Hepatocyte (in vitro differentiated cells): ENCODE data around the gene CDHR1. TPM values are rescaled to one million over a fixed set of nuclear protein-coding genes. Genes with fewer than 3 reads are reported as not detected.

ENCODE experiments used
- DNase-seq: peaks from one replicate; pipeline ENCODE4 v3.0.0-alpha.2; 2016; ENCODE audit warnings: low spot score
- H2AFZ ChIP-seq: fragments of 200-600 bp; sonication (generic); 2 replicates; pipeline ENCODE4 v1.6.0; 2016; ENCODE audit warnings: antibody characterized with exemption, mild to moderate bottlenecking
- H3K27ac ChIP-seq: fragments of 200-600 bp; sonication (generic); 2 replicates; pipeline ENCODE4 v1.5.1; 2016; ENCODE audit warnings: mild to moderate bottlenecking
- H3K27me3 ChIP-seq: fragments of 200-600 bp; sonication (generic); 2 replicates; pipeline ENCODE4 v1.6.1; 2016
- H3K36me3 ChIP-seq: fragments of 200-600 bp; sonication (generic); replicated peaks from 2 replicates; pipeline ENCODE4 v1.5.1; 2016; ENCODE audit warnings: low read depth; ENCODE audit not compliant: insufficient read depth
- H3K4me1 ChIP-seq: fragments of 200-600 bp; sonication (generic); 2 replicates; pipeline ENCODE4 v1.5.1; 2016; ENCODE audit warnings: mild to moderate bottlenecking, moderate library complexity; ENCODE audit not compliant: insufficient read depth
- H3K4me2 ChIP-seq: fragments of 200-600 bp; sonication (generic); 2 replicates; pipeline ENCODE4 v1.6.0; 2016
- H3K4me3 ChIP-seq: fragments of 200-600 bp; sonication (generic); 2 replicates; pipeline ENCODE4 v1.5.1; 2016; ENCODE audit warnings: mild to moderate bottlenecking
- H3K79me2 ChIP-seq: fragments of 200-600 bp; sonication (generic); 2 replicates; pipeline ENCODE4 v1.6.0; 2017; ENCODE audit warnings: mild to moderate bottlenecking
- H3K9me2 ChIP-seq: fragments of 200-600 bp; sonication (generic); replicated peaks from 2 replicates; pipeline ENCODE4 v1.6.0; 2017; ENCODE audit warnings: mild to moderate bottlenecking; ENCODE audit not compliant: insufficient read depth
- H3K9me3 ChIP-seq: fragments of 200-600 bp; sonication (generic); 2 replicates; pipeline ENCODE4 v1.5.1; 2016; ENCODE audit warnings: low read depth, mild to moderate bottlenecking
- H4K20me1 ChIP-seq: fragments of 200-600 bp; sonication (generic); 2 replicates; pipeline ENCODE4 v1.6.0; 2016; ENCODE audit warnings: mild to moderate bottlenecking; ENCODE audit not compliant: insufficient read depth, poor library complexity, severe bottlenecking
- EZH2 ChIP-seq: fragments of 200-600 bp; sonication (generic); IDR thresholded peaks from 2 replicates; pipeline ENCODE4 v1.6.1; 2016; ENCODE audit warnings: antibody characterized with exemption, mild to moderate bottlenecking, borderline replicate concordance
- EZH2phosphoT487 ChIP-seq: fragments of 200-600 bp; sonication (generic); IDR thresholded peaks from one replicate; pipeline ENCODE4 v1.6.1; 2018; ENCODE audit warnings: antibody characterized with exemption, mild to moderate bottlenecking, low read depth, moderate library complexity; ENCODE audit not compliant: unreplicated experiment, severe bottlenecking
- WGBS: methylation state at CpG from one replicate; pipeline ENCODE4 v1.1.6; 2016; ENCODE audit warnings: low lambda C conversion rate; ENCODE audit errors: missing lambda C conversion rate; 5-methylcytosine and 5-hydroxymethylcytosine counted together
- polyA plus RNA-seq: library from polyadenylated mRNA; unstranded; fragments of >200 nt; fragmentation: Nextera tagmentation; extraction: Ambion mirVana; gene quantifications from 2 replicates; pipeline ENCODE4 v1.2.1, GENCODE V29; 2016
- total RNA-seq: library from RNA; depleted of rRNA; stranded (reverse); fragments of >200 nt; gene quantifications from 2 replicates; pipeline ENCODE4 v1.2.3, GENCODE V29; 2014
- TF ChIP-seq, protein P1 (sequence below): fragments of 200-600 bp; sonication (generic); IDR thresholded peaks from 2 replicates; pipeline ENCODE4 v1.5.1; 2016; ENCODE audit warnings: antibody characterized with exemption, mild to moderate bottlenecking; ENCODE audit not compliant: poor library complexity

Gene CDHR1
- total and polyA plus RNA-seq, 2 experiments from 2014 or later = 0.03 TPM; not detected in 1

DNA sequence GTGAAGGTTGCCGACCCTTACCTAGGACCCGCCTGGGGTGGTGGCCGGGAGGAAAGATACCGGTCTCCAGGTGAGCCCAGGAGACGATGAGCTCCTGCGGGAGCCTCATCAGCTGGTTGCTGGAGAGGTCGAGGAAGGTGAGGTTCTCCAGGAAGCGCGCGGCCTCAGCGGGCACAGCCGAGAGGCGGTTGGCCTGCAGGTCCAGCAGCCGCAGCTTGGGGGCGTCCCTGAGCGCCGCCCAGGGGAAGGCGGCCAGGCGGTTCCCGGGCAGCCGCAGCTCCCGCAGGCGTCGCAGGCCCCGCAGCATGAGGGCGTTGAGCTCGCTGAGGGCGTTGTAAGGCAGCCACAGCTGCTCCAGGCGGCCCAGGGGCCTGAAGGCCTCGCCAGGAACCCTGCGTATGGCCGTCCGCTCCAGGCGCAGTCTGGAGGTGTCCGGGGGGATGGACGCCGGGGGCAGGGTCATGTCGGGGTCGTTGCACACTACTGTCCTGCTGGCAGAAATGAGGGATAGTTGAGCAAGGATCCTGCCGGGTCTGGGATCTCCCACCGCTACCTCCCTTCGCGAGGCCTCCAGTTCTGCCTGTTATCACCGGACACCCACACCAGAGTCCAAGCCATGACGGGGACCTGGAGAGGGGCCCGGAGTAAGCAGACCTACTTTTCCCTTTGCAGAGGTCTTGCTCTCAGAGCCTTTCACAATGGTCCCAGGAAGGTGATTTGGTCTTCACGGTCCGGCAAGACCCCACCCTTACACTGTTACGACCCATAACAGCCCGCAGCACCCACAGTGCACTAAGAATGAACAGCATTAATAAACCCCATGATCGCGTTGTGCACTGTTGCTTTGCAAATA lies 43.1 kb downstream of the CDHR1 start:
- no peak overlapping the region for H3K27ac ChIP-seq
- H3K4me1 ChIP-seq = no peaks in the 10 kb centered on the region
- no peaks in the 10 kb centered on the region for H3K9me3 ChIP-seq
- H2AFZ ChIP-seq = no peak overlapping the region
- H3K36me3 ChIP-seq = no peaks in the 10 kb centered on the region
- no peaks in the 10 kb centered on the region for H4K20me1 ChIP-seq
- H3K4me3 ChIP-seq = no peak overlapping the region
- H3K9me2 ChIP-seq = no peaks in the 10 kb centered on the region
- WGBS = 52% methylated on average over 44 of the region's 52 CpGs
- H3K4me2 ChIP-seq = no peak overlapping the region
- DNase-seq = no peak
- peaks cover 15% of the 10 kb centered on the region for H3K27me3 ChIP-seq
- no peaks in the 10 kb centered on the region for H3K79me2 ChIP-seq
- no peak for TF ChIP-seq EZH2

DNA sequence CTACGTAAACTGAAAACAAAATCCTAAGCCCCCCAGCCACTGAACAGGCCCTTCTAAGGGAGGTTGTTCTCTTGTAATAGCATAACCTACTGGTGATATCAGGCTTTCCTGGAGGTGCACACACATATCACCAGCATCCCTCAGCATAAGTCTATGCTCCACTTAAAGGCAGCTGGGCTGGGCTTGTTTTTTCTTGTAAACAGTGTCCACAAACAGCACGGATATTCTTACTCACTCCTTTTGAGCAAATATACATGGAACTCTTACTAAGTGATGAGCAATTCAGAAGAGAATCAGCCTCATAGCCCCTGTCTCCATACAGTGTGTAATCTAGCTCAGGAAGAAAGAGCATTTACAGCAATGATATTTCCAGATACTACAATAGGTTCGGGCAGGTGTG lies 44.6 kb downstream of the CDHR1 start:
- 90% methylated on average over 3 of the region's 3 CpGs for WGBS
- Histone ChIP-seq H3K79me2 (no peaks in the 10 kb centered on the region), H2AFZ (no peak overlapping the region), H3K9me2 (no peaks in the 10 kb centered on the region), H3K27ac (no peak overlapping the region), H3K36me3 (no peaks in the 10 kb centered on the region), H3K4me2 (no peak overlapping the region), H3K27me3 (peaks cover 15% of the 10 kb centered on the region), H3K9me3 (no peaks in the 10 kb centered on the region), H3K4me3 (no peak overlapping the region), H4K20me1 (no peaks in the 10 kb centered on the region), H3K4me1 (no peaks in the 10 kb centered on the region)
- DNase-seq = no peak
- TF ChIP-seq, protein P1, sequence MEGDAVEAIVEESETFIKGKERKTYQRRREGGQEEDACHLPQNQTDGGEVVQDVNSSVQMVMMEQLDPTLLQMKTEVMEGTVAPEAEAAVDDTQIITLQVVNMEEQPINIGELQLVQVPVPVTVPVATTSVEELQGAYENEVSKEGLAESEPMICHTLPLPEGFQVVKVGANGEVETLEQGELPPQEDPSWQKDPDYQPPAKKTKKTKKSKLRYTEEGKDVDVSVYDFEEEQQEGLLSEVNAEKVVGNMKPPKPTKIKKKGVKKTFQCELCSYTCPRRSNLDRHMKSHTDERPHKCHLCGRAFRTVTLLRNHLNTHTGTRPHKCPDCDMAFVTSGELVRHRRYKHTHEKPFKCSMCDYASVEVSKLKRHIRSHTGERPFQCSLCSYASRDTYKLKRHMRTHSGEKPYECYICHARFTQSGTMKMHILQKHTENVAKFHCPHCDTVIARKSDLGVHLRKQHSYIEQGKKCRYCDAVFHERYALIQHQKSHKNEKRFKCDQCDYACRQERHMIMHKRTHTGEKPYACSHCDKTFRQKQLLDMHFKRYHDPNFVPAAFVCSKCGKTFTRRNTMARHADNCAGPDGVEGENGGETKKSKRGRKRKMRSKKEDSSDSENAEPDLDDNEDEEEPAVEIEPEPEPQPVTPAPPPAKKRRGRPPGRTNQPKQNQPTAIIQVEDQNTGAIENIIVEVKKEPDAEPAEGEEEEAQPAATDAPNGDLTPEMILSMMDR = no peak
- no peak for TF ChIP-seq EZH2
- no peak for TF ChIP-seq EZH2phosphoT487

DNA sequence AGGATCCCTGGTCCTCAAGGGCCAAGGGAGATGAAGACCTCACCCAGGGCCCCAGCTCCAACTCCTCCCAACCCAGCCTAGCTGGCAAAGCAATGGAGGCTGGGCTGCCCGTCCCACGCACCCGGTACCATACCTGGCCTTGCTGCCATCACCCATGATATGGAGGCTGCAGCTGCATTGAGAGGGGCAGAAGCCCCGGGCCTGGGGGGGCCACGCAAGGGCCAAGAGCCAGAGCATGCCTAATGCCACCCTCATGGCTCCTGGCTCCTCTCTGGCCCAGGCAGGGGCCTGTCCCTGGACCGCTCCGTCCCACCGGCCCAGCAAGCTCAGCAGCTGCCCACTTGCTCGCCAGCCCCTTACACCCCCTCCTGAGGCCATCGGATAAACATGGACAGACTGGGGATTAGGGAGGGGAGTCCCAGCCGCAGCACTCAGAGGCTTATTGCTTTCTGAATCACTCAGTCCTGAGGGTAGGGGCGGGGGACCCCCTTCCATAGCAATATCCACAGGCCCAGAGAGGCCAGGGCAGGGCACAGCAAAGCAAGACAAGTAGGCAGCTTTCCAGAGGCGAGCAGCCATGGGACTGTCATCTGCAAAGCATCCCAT lies 47.0 kb downstream of the CDHR1 start, which contains the start of gene LRIT1:
Gene LRIT1 (minus strand): TSS at position 362 of the 606 bp plus-strand sequence. CDS start 107 bp downstream, at position 255.
- H3K27me3 ChIP-seq = peaks cover 16% of the 10 kb centered on the region
- H4K20me1 ChIP-seq = no peaks in the 10 kb centered on the region
- H2AFZ ChIP-seq = no peak within 1 kb of the TSS
- DNase-seq = no peak
- H3K4me3 ChIP-seq = no peak within 1 kb of the TSS
- H3K79me2 ChIP-seq = no peaks in the 10 kb centered on the region
- H3K9me2 ChIP-seq = no peaks in the 10 kb centered on the region
- no peaks in the 10 kb centered on the region for H3K4me1 ChIP-seq
- H3K36me3 ChIP-seq = no peaks in the 10 kb centered on the region
- no peak for TF ChIP-seq EZH2phosphoT487
- no peak for TF ChIP-seq EZH2
- TF ChIP-seq, protein P1 = no peak
- H3K9me3 ChIP-seq = no peaks in the 10 kb centered on the region
- no peak within 1 kb of the TSS for H3K4me2 ChIP-seq
- H3K27ac ChIP-seq = no peak within 1 kb of the TSS
- WGBS = 89% methylated on average over 13 of the region's 13 CpGs

DNA sequence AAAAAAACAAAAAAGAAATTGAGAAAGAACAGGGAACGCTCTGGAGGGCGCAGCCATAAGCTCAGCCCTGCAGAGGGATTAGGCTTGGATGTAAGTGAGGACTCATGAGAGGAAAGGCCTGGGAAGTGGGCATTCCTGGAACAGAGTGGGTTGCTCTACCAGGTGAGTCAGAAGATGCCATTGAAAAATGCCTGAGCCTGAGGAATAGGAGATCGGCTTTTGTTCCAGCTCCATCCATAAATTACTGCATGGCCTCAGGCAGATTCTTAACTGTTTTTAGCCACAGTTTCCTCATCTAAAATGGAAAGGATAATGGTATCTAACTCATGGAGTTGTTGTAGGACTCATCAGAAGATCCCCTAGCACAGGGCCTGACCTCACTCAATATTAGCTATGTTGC lies 49.4 kb downstream of the CDHR1 start:
- H3K4me3 ChIP-seq = no peak overlapping the region
- H3K4me2 ChIP-seq = no peak overlapping the region
- no peaks in the 10 kb centered on the region for H3K79me2 ChIP-seq
- TF ChIP-seq, protein P1 = no peak
- no peak for TF ChIP-seq EZH2phosphoT487
- no peak for TF ChIP-seq EZH2
- no peak overlapping the region for H2AFZ ChIP-seq
- 89% methylated on average over 3 of the region's 3 CpGs for WGBS
- H3K36me3 ChIP-seq = no peaks in the 10 kb centered on the region
- no peak overlapping the region for H3K27ac ChIP-seq
- H3K9me2 ChIP-seq = no peaks in the 10 kb centered on the region
- no peaks in the 10 kb centered on the region for H4K20me1 ChIP-seq
- H3K27me3 ChIP-seq = peaks cover 9% of the 10 kb centered on the region
- DNase-seq = no peak
- no peaks in the 10 kb centered on the region for H3K4me1 ChIP-seq
- H3K9me3 ChIP-seq = no peaks in the 10 kb centered on the region
